ENCODE results near the gene STMP1. TPM values are rescaled to one million over a fixed set of nuclear protein-coding genes. Genes with fewer than 3 reads are reported as not detected.

STMP1 gene
- polyA plus RNA-seq, 3 donors = 66.8 to 83.7 (median 83.6) TPM

DNA sequence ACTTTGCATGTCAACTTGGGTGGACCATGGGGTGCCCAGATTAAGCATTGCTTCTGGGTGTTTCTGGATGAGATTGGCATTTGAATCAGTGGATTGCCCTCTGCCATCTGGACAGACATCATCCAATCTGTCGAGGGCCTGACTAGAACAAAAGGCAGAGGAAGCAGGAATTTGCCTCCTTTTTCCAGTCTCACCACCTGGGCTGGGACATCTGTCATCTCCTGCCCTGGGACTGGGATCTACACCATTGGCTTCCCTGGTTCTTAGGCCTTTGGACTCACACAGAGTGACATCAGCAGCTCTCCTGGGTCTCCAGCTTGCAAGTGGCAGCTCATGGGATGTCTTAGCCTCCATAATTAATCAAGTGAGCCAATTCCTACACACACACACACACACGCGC, 55.4 kb downstream of the STMP1 start:
- no peak for DNase-seq

DNA sequence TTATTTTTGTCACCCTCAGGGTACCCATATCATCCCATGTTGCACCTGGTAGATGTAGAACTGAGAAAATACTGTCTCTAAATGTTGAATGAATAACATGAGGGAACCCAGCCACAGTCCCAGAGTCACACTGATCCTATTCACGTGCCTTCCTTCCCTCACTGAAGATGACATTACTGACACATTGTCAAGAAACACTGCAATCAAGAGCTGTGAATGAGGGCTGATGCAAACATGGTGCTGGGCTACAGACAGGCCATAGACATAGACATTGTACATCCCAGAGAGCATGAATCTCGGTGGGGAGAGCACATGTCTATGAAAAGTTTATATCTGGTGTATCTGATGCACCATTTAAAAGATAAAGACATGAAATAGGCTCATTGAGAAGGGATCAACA, 55.9 kb downstream of the STMP1 start:
- no peak for DNase-seq

DNA sequence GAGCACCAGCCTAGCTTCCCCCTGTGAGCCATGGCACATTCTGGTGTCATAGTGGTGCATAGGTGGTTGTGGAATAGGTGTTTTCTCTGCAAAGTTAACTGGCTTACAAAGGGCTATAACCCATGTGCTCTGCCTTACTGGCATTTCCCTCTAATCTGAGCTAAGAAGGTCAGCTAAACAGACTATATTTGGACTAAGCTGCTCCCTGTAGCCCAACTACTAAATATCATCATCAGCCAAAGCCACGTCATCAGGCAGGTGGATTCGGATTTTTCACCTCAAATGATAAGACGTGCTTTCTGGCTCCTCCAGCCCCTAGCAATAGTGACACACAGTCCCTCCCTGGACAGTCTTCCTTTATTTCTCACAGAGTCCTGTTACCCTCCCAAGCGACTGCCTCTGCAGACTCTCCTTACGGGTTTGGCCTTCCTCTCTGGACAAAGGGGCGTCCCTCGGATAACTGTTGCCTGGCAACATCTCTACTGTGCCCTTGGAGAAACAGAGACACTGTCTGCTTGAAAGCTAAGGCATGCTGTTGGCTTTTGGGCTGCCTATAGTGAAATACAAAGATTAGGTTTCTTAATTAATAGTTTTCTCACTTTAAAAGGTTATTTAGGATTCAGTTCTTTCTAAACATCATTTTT, 56.6 kb downstream of the STMP1 start:
- no peak for DNase-seq

DNA sequence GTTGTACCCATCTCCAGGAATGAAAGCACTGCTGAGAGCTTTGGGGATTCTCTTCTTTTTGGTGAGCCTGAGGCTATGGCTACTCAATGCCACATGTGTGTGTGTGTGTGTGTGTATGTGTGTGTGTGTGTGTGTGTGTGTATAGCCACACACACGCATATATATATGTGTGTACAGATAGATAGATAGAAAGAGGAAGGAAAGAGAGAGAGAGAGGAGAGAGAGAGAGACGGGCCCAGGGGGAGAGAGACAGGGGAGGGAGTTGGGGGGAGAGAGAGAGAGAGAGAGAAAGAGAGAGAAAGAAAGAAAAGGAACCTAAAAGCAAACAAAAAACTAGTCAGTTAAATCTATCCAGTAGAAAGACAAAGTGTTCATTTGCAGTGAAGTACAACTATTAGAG, 57.4 kb downstream of the STMP1 start:
- DNase-seq = no peak

DNA sequence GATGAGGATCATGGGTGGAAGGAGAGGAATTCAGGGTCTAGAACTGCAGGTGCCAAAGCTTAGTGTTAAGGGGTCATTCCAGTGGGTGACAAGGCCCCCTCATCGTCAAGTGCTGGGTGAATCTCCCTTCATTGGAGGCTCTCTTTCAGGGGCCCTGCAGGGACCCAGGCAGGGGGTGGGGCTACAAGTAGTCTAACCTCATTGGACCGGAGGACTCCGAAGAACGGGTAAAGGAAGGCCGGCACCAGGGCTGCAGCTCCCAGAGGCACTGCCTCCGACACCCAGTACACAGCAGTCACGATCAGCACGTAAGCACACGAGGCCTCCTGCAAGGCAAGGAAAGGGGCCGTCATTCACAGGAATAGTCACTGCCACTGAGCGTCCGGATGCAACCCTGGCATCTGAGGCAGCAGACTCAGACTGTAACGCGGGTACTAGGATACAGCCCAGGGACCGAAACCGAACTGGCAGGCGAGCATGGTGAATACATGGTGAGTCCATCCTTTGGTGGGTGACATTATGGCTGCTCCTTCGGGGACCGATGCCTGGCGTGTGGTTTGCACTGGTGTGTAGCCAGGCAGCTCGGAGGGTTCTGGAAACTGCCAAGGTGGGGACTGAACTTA, 59.0 kb downstream of the STMP1 start:
- DNase-seq = no peak

DNA sequence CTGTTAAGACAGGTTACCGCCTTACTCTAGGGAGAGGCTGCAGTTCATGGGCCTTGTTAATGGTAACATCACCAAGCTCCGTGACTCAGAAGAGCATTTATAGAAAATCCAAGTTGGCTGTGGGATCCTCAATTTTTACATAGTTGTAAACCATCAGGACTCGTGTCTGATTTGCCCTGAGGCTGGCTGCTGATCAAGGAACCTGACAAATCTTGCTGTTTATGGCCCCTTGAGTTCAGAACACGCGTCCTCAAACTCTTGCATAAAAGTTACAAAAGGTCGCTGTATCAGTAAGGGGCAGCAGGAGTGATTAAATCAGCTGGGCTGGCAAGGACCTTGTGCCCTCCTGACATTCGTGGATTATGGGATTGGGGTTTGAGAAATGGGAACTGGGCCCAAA, 61.1 kb downstream of the STMP1 start:
- DNase-seq = no peak

Other genes starting within 250 kb of the STMP1 start
- gene CNOT4, start 152.4 kb upstream of the STMP1 start, polyA plus RNA-seq (ENCODE audit: insufficient read length in 3 of 3) = 10 to 100 TPM; 33.6 to 35.9 (median 34.7) TPM
- 10 to 100 TPM; 65.8 to 76.2 (median 67.9) TPM for gene NUP205, start 104.6 kb upstream of the STMP1 start, polyA plus RNA-seq (ENCODE audit: insufficient read length in 3 of 3)
- gene SLC13A4, start 65.7 kb downstream of the STMP1 start, polyA plus RNA-seq (ENCODE audit: insufficient read length in 3 of 3) = 1 to 10 TPM; 2.0 to 5.0 (median 3.1) TPM
- gene FAM180A, start 86.3 kb downstream of the STMP1 start, polyA plus RNA-seq (ENCODE audit: insufficient read length in 3 of 3) = not detected